HuH-7 (cell line): ENCODE data around the gene CFAP52.
"Not testable (repeated sequence)": the region's sequence is repeated elsewhere in the genome, so short reads cannot be mapped to it uniquely, and the experiment has no call there.

Experiments
- DNase-seq: peaks from one replicate; pipeline ENCODE4 v3.0.0; 2011; ENCODE audit warnings: low spot score

The CFAP52 gene

GRCh38 chr17:9571201-9571600 lies 5.2 kb upstream of the CFAP52 start:
- no peak for DNase-seq

GRCh38 chr17:9575381-9576101 lies 901 bp upstream of the CFAP52 start, which contains the start of gene STX8:
Gene STX8 (minus strand): TSS chr17:9575820. CDS start chr17:9575808, 12 bp downstream.
- DNase-seq, result peak; percentile 58

GRCh38 chr17:9577373-9577709 lies 899 bp downstream of the CFAP52 start:
- no peak for DNase-seq

GRCh38 chr17:9587969-9588656 lies 11.7 kb downstream of the CFAP52 start:
- DNase-seq, result no peak

GRCh38 chr17:9594065-9594464 lies 17.6 kb downstream of the CFAP52 start:
- DNase-seq, result no peak

GRCh38 chr17:9597638-9598037 lies 21.2 kb downstream of the CFAP52 start:
- not testable (repeated sequence) for DNase-seq

- DNase-seq, result no peak
These were observed 22.2 kb downstream of the CFAP52 start for GRCh38 chr17:9598661-9599060.

GRCh38 chr17:9604583-9604982 lies 28.1 kb downstream of the CFAP52 start:
- not testable (repeated sequence) for DNase-seq

- DNase-seq, result no peak
These were observed 30.0 kb downstream of the CFAP52 start for GRCh38 chr17:9606453-9606852.

- DNase-seq, result not testable (repeated sequence)
These were observed 30.6 kb downstream of the CFAP52 start for GRCh38 chr17:9607058-9607457.

GRCh38 chr17:9611557-9611956 lies 35.1 kb downstream of the CFAP52 start:
- no peak for DNase-seq

- no peak for DNase-seq
These were observed 35.6 kb downstream of the CFAP52 start for GRCh38 chr17:9612006-9612405.

- no peak for DNase-seq
These were observed 39.0 kb downstream of the CFAP52 start for GRCh38 chr17:9615486-9615885.

GRCh38 chr17:9622961-9623360 lies 46.5 kb downstream of the CFAP52 start:
- DNase-seq, result no peak

- no peak for DNase-seq
These were observed 52.1 kb downstream of the CFAP52 start for GRCh38 chr17:9628509-9628908.

- DNase-seq, result no peak
These were observed 56.3 kb downstream of the CFAP52 start for GRCh38 chr17:9632741-9633140.

- no peak for DNase-seq
These were observed 58.9 kb downstream of the CFAP52 start for GRCh38 chr17:9635340-9635739.

GRCh38 chr17:9636501-9636900 lies 60.1 kb downstream of the CFAP52 start:
- DNase-seq, result no peak

GRCh38 chr17:9640388-9640787 lies 63.9 kb downstream of the CFAP52 start:
- DNase-seq, result not testable (repeated sequence)

- no peak for DNase-seq
These were observed 67.2 kb downstream of the CFAP52 start for GRCh38 chr17:9643611-9644010.

- DNase-seq, result peak; percentile 30
These were observed 68.7 kb downstream of the CFAP52 start, which contains the start of gene USP43 for GRCh38 chr17:9644910-9645751. Gene USP43 (plus strand): TSS chr17:9645517. CDS start chr17:9645633, 116 bp downstream.

- DNase-seq, result peak; percentile 21
These were observed 69.6 kb downstream of the CFAP52 start for GRCh38 chr17:9645851-9646545.
